22Rv1 (cell line): ENCODE data around the gene NID2.

Experiments
- ZFX ChIP-seq: fragments of 450-650 bp; IDR thresholded peaks from 2 replicates; pipeline ENCODE4 v1.6.1; 2017; ENCODE audit warnings: antibody characterized with exemption, borderline replicate concordance
- TF ChIP-seq, protein P1 (sequence below): fragments of 450-650 bp; IDR thresholded peaks from 2 replicates; pipeline ENCODE4 v1.5.1; 2017; ENCODE audit warnings: mild to moderate bottlenecking

DNA sequence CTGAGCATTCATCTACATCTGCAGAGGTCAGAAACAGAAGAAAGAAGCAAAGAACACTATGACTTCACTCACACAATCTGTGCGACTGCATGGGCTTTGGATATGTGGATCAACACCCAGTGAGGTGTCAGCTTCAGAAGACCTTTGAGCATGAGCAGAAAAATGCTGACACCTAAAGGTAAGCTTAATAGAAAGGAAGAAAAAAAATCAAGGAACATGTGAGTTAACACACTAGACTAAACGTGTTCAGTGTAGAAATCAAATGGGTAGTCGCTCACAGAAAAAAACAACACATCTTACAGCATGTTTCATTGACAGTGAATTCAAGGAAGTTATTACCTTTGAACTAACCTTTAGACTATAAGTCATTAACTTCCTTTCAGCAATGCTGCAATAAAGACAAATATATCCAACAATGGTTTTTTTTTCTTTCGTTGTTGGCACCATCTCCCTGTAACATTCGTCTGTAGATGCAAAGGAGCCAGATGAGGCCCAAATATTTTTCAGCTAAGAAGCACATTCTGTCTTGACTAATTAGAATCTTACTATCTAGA, 48.6 kb downstream of the NID2 start:
- TF ChIP-seq, protein P1, sequence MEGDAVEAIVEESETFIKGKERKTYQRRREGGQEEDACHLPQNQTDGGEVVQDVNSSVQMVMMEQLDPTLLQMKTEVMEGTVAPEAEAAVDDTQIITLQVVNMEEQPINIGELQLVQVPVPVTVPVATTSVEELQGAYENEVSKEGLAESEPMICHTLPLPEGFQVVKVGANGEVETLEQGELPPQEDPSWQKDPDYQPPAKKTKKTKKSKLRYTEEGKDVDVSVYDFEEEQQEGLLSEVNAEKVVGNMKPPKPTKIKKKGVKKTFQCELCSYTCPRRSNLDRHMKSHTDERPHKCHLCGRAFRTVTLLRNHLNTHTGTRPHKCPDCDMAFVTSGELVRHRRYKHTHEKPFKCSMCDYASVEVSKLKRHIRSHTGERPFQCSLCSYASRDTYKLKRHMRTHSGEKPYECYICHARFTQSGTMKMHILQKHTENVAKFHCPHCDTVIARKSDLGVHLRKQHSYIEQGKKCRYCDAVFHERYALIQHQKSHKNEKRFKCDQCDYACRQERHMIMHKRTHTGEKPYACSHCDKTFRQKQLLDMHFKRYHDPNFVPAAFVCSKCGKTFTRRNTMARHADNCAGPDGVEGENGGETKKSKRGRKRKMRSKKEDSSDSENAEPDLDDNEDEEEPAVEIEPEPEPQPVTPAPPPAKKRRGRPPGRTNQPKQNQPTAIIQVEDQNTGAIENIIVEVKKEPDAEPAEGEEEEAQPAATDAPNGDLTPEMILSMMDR, result no peak
- no peak for TF ChIP-seq ZFX
